Stimulated activated CD8-positive, alpha-beta memory T cell treated with anti-CD3 and anti-CD28 coated beads, Interleukin-12 subunit alpha, Interleukin-12 subunit beta, amount 100 ng/mL, for 1 hour (primary cell): ENCODE data around the gene ADARB2.
"Not testable (repeated sequence)": the region's sequence is repeated elsewhere in the genome, so short reads cannot be mapped to it uniquely, and the experiment has no call there.

ENCODE experiments used
- DNase-seq: peaks from one replicate; pipeline ENCODE4 v3.0.0-alpha.2; 2020; ENCODE audit warnings: low read depth

ADARB2 gene

DNA sequence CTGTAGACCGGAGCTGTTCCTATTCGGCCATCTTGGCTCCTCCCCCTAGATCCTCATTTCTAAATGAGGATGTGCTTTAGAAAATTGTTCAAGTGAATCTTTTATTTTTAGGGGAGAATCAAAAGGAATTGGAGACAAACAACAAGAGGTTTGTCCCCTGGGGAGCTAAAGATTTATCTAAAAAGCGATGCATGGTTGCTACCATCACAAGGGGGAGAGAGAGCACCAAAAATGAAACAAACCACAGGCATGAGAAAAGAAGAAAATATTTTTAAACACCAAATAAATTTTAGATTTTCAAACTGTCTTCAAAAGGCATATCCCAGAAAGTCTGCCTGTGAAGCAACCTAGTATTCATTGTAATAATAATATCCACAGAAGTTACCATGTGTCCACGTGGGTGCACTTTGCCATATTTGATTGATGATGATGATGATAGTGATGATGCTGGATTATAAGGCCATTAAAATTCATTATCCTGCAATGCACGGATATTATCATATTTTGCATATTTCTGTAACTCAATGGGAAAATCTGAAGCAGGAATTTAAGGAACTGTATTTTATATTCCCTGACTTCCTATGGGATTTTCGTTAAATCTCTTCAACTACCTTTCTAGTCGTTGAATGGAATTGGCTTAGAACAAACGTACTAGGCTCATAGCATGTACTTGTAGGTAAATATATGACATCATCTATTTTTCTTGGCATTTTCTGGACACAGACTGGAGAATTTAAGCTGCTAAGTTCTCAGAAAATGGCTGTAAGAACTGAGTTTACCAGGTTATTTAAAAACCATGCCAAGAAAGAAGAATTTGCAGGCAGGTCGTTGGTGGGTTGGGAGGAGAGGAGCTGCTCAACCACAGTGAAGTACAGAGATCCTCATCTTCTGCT, 509.6 kb downstream of the ADARB2 start:
- no peak for DNase-seq

DNA sequence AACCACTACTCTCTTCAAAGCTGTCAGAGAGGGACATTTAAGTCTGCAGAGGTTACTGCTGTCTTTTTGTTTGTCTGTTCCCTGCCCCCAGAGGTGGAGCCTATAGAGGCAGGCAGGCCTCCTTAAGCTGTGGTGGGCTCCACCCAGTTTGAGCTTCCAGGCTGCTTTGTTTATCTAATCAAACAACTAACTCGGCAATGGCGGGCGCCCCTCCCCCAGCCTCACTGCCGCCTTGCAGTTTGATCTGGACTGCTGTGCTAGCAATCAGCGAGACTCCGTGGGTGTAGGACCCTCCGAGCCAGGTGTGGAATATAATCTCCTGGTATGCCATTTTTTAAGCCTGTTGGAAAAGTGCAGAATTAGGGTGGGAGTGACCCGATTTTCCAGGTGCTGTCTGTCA, 510.4 kb downstream of the ADARB2 start:
- not testable (repeated sequence) for DNase-seq

DNA sequence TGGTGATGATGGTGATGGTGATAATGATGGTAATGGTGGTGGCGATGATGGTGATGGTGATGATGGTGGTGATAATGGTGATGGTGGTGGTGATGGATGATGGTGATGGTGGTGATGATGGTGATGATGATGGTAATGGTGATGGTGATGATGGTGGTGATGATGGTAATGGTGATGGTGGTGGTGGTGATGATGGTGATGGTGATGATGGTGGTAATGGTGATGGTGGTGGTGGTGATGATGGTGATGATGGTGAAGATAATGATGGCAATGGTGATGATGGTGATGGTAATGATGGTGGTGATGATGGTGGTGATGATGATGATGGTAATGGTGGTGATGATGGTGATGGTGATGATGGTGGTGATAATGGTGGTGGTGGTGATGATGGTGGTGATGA, 517.5 kb downstream of the ADARB2 start:
- DNase-seq = not testable (repeated sequence)

DNA sequence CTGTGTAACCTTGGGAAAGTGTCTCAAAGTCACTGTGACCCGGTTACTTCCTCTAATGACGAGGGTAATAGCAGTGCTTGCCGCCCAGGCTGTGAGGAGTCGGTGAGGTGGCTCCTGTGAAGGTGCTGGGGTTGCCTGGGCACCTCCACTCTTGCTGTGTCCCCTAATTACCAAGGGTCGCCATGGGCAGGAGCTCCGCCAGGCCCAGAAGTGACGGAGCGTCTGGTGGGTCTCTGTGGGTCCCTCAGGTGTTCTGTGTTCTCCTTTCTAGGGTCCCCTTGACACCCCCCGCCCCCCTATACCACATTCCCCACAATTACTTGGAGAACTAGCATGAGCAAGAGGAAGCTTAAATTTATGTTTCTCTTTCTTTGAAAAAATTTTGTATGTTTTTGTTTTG, 519.7 kb downstream of the ADARB2 start:
- no peak for DNase-seq

DNA sequence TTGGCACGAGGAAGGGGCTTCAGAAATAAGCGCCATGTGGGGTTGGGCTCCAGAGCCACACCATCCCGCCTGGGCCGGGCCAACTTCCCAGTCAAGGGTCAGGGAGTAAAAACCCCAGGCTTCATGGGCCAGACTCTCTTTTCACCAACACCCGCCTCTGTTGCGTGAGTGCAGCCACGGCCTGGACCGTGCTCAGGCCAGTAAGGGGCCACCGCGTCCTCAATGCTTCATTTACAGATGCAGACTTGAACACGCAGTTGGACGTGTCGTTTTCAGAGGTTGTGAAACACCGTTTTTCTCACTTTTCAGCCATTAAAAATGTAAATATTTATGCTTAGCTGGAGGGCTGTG, 520.1 kb downstream of the ADARB2 start:
- no peak for DNase-seq

DNA sequence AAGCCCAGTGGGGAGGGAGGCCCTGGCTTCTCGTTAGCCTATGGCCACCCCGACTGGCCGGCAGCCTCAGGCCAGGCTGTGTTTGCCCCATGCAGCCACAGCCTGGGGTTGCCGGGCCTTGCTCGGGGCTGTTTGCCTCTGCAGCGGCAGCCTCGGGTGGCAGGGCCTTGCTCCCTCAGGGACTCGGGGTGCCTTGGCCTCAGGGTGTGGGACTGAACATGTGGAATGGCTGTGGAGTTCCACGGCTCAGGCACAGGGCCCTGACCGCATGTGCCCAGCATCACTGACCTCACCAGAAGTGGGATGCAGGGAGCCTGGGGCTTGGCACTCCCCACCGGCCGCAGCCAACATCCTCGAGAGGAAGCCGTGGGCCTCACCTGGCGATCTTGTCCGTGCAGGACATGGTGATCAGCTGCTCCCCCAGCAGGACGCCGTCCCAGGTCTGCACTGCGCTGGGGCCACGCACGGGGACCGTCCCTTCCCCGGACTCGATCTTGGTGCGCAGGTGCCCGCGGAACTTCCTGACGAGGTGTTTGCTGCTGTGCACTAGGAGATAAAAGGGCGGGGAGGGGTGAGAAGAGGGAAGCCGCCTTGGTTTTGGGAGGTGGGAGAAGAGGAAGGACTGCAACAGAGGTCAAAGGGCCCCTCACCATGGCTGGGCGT, 520.6 kb downstream of the ADARB2 start:
- DNase-seq = no peak

DNA sequence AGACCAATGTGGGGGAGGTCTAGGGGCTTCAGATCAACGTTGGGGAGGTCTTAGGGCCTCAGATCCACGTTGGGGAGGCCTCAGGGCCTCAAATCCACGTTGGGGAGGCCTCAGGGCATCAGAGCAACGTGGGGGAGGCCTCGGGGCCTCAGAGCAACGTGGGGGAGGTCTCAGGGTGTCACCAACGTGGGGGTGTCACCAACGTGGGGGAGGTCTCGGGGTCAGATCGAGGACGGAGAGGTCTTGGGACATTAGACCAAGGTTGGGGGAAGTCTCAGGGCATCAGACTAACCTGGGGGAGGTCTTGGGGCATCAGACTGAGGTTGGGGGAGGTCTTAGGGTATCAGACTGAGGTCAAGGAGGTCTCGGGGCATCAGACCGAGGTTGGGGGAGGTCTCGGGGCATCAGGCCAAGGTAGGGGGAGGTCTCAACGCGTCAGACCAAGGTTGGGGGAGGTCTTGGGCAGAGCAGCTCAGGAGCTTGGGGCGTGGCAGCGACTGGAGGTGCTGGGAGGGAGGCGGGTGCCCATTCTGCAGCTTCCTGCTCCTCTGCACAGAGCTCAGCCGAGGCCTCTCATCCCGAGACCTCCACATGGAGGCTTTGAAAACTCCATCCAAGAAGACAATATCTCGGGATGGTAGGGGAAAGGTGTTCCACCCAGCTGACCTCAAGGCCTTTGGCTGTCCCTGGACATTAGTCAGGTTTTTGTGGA, 521.3 kb downstream of the ADARB2 start:
- DNase-seq = no peak

DNA sequence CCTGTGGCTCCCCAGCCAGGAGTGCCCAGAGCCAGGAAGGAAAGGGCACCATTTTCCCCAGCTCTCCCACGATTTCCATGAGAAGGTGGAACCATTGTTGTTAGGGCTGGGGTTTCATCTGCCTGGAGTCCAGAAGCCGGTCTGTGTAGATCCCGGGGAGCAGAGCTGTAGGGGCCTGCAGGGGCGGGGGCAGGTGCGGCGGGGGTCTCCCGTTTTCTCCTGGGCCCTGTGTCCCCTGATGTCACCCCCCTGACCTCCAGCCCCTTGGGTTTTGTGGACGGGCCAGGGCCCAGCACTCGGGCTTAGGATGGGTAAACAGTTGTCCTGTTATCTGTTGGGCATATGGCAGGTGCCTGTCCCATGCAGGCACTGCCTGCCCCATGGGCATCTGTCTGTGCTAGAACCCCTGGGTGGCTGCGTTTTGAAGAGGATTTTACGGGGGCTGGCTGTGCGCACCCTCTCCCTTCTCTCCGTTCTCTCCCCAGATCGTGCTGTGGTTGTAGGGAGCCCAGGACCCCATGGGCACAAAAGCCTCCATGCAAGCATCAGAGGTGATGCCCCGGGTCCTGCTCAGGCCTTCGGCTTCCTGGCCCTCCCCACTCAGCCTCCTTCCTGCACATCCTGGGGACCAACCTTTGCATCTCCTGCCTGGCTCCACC, 522.3 kb downstream of the ADARB2 start:
- DNase-seq = no peak

DNA sequence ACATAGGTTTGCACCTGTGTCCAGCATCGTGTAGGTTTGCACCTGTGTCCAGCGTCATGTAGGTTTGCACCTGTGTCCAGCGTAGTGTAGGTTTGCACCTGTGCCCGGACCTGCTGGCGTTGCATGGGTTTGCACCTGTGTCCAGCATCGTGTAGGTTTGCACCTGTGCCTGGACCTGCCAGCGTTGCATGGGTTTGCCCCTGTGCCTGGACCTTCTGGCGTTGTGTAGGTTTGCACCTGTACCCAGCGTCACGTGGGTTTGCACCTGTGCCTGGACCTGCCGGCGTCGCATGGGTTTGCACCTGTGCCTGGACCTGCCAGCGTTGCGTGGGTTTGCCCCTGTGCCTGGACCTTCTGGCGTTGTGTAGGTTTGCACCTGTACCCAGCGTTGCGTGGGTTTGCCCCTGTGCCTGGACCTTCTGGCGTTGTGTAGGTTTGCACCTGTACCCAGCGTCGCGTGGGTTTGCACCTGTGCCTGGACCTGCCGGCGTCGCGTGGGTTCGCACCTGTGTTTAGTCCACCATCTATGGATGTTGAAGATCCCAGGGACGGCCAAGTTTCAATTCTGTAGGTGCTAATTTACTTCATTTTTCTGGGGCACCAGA, 523.2 kb downstream of the ADARB2 start:
- DNase-seq = no peak

DNA sequence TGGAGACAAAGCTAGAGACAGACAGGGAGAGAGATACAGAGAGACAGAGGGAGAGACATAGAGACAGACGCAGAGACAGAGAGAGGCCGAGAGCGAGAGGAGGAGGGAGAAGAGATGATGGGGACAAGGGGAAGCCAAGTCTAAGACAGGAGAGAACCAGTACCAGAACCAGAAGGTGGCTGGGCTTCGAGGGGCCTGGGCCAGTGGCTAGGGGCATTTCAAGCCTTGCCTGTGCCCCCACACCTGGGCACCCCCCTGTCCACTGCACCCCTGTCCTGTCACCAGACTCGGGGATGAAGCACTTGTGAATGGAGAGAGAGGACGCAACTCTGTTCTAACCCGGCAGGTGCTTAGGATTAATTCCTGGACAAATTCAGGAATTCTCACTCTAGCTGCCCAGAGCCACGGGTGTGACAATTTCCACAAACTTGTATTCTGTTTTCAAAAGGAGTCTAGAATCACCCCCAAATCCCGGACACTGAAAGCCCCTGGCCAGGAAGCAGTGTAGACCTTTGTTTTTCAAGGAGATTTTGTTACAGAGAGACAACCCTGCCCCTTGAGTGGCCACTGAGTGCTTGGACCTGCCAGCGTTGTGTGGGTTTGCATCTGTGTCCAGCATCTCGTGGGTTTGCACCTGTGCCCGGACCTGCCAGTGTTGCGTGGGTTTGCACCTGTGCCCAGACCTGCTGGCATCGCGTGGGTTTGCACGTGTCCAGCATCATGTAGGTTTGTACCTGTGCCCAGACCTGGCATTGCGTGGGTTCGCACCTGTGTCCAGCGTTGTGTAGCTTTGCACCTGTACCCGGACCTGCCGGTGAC, 523.9 kb downstream of the ADARB2 start:
- DNase-seq = no peak

DNA sequence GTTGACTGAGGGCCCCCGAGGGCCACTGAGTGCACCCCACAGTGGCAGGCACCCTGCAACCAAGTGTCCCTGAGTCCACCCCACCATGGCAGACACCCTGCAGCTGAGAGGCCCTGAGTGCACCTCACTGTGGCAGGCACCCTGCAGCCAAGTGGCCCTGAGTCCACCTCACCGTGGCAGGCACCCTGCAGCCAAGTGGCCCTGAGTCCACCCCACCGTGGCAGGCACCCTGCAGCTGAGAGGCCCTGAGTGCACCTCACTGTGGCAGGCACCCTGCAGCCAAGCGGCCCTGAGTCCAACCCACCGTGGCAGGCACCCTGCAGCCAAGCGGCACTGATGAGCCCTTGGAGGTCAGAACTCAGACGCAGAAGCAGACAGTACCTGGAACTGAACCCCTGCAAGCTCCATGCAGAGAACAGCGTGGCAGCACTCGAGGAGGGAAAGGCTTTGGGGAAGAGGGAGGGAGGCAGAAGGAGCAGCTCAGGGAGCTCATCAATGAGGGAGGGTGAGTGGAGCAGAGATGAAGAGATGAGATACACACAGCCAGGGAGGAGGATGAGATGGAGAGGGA, 524.7 kb downstream of the ADARB2 start:
- no peak for DNase-seq

DNA sequence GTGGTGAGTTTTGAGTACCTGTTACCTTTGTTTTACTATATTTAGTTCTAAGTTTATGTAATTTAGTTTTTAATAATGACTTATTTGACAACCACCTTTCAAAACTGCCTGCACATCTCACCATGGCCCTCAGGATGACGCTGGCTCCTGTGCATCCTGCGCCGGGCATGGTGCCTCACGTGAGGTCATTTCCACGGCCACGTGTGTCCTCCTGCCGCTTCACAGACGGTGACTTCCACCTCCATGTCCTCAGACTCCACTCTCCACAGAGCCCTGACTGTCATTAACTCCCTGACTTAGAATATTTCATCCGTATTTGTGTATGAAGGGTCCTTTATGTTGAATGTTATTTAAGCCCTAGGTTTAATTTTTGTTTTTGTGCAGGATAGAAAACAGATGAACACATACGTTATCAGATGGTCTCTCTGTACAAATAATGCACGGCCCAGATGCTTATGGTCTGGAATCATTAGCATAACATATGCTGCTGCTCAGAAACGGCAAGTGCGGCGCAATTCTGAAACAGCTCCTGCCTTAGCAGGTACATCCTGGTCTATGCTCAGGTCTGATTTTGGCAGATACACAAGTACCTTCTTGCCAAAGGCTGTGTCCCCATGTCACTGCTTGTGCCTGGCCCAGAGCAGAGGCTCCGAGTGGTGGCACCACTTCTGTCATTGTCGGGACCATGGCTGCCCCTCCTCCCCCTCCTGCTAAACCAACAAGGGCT, 525.3 kb downstream of the ADARB2 start:
- DNase-seq = no peak

DNA sequence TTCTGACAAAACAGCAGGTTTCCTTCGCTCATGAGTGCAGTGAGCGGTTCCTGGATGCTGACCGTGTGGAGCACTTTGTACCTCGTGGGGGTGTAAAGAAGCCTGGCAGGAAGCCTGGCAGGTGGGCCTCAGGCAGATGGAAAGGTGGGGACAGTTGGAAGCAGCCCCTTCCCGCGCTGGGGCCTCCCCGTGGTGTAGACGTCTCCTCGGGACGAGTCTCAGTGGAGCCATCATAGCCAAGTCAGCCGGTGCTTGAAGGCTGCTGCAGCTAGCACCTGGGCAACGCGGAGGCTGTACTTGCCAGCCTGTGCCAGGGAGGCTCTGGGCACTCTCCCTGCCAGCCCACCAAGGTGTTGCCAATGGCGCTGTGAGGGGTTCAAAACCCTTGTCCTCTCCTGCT, 526.7 kb downstream of the ADARB2 start:
- DNase-seq = no peak

DNA sequence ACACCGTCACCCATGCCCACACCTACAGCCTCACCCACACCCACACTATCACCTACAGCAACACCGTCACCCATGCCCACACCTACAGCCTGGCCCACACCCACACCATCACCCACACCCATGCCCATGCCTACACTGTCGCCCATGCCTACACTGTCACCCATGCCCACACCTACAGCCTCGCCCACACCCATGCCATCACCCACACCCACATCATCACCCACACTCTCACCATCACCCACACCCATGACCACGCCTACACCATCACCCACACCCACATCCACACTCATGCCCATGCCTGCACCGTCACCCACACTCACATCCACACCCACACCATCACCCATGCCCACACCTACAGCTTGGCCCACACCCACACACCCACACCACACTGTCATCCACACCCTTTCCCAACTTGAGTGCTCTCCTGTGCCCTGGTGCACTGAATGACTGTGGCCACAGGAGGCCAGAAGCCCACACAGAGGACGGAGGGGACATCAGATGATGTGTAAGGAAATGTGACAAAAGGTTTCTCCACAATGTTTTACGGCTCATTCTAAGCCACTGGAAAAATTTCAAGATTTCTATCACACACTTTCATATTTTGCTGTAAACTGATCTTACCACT, 527.9 kb downstream of the ADARB2 start:
- no peak for DNase-seq

DNA sequence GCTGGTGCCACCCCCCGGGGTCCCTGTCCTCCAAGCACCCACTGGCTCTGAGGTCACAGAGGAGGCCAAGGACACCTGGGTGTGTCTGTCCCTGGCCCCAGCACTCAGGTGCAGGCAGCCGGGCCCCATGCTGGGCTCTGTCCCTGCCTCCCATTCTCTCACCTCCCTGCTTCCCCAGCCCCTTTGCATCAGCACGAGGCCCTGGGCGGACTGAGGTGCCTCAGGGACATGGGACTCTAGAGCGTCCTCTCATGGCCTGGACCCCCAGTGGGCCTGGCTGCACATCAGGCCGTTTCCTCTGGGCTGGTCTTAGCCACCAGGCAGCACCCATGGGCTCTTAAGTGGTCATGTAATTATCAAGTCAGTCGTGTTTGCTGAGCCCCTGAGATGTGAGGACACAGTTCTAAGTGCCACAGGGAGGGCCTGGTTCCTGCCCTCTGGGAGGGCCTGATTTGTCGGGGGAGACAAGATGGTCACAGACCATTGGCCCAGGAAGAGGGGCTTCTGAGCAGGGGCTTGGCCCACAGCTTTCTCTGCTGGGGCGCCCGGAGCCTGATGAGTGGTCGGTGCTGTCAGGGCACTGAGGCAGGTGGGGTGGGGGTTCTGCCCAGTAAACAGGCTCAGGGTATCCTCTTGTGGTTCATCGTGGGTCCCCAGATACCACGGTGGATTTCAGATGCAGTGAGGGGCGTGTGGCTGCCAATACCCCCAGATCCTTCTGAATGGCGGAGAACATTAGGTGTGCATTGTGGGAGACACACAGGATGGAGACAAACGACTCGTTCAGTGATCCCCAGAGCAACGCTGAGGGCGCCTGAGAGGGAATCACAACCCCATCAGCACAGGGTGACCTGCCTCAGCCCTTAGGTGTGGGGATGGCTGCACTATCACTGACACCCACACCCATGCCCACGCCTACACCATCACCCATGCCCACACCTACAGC, 528.7 kb downstream of the ADARB2 start:
- no peak for DNase-seq

DNA sequence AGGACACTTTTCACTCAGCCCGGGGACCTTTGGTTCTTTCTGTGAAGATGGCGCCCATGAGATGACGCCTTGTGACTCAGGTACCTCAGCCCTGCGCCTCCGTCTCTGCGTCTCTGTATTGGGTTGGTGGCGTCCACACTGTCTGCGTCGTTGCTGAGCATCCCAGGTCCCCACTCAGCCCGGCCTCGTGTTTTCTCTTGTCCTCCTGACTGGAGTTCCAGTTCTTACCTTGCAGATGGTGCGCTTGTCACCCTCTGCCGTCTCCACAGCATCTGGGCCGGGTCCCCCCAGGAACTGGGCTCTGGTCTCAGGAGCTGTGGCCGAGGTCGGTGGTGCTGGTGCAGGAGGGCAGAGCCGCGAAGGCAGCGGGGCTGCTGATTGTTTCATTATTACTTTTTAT, 530.7 kb downstream of the ADARB2 start:
- no peak for DNase-seq

DNA sequence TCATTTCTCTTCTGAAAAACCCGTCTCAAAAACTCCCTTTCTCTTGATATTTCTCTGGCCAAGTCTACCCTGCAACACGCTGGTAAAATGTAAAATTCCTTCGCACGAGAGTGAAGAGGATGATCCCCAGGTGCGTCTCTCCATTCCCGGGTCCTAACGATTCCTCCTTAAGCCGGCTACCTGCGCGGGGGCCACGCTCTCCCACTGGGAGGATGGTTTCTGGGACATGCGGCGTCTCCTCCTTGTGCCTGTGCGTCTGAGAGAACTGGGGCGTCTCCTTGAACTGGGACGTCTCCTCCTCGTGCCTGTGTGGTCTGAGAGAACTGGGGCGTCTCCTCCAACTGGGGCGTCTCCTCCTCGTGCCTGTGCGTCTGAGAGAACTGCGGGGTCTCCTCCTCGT, 531.2 kb downstream of the ADARB2 start:
- no peak for DNase-seq

DNA sequence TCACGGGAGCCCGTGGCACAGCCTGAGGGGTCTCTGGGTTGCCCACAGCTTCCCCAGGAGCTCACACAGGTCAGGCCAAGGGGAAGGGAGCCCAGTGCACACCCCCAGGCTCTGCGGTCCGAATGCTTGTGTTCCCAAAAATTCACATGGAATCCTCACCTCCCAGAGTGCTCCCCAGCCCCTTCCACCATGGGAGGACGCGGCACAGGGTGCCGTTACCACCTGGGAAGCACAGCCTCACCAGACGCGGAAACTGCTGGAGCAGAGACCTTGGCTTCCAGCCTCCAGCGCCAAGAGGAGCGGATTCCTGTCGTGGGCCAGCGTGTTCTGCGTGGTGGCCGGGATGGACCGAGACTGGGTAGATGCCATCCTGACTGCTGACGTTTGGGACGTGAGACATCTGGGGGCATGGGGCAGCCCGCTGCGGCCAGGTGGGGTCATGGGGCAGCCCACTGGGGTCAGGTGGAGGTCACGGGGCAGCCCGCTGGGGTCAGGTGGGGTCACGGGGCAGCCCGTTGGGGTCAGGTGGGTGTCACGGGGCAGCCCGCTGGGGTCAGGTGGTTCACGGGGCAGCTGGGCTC, 531.8 kb downstream of the ADARB2 start:
- DNase-seq = no peak
